Measurements from ENCODE around the gene TBCEL.

TBCEL gene

GRCh38 chr11:121100943-121101342 lies 77.0 kb downstream of the TBCEL start, which contains the start of gene TECTA:
Gene TECTA (plus strand): TSS chr11:121101243. CDS start chr11:121102666, 1,423 bp downstream.
- H3K9ac ChIP-seq (ENCODE audit: low read length): no peak within 1 kb of the TSS
- no peak within 1 kb of the TSS for H3K27ac ChIP-seq (ENCODE audit: low read length)
- H4K20me1 ChIP-seq (ENCODE audit: insufficient read depth, low read length): no peaks in the 10 kb centered on the region
- no peaks in the 10 kb centered on the region for H3K9me2 ChIP-seq (replicated peaks; ENCODE audit: insufficient read depth, low read length)
- no peak within 1 kb of the TSS for H2AFZ ChIP-seq (ENCODE audit: low read length)
- no peak for DNase-seq
- no peak within 1 kb of the TSS for H3K4me3 ChIP-seq (ENCODE audit: low read length)
- H3K4me2 ChIP-seq (ENCODE audit: low read depth, low read length): no peak within 1 kb of the TSS
- H3K36me3 ChIP-seq (replicated peaks; ENCODE audit: insufficient read depth, low read length): no peaks in the 10 kb centered on the region
- no peaks in the 10 kb centered on the region for H3F3A ChIP-seq (ENCODE audit: insufficient read depth, low read length)
- TF ChIP-seq EZH2 (optimal IDR thresholded peaks at IDR 0.05; ENCODE audit: low read depth, low read length) (no peak), CTCF (IDR thresholded peaks at IDR 0.05; ENCODE audit: low read length) (no peak)
- H3K9me3 ChIP-seq (replicated peaks; ENCODE audit: insufficient read depth, low read length): no peaks in the 10 kb centered on the region
- H3K27me3 ChIP-seq (replicated peaks; ENCODE audit: insufficient read depth, low read length): no peaks in the 10 kb centered on the region
- H3K4me1 ChIP-seq (ENCODE audit: low read length): no peaks in the 10 kb centered on the region
- no peaks in the 10 kb centered on the region for H3K79me2 ChIP-seq (ENCODE audit: low read length)

- H3K36me3 ChIP-seq (replicated peaks; ENCODE audit: insufficient read depth, low read length): no peaks in the 10 kb centered on the region
- no peaks in the 10 kb centered on the region for H4K20me1 ChIP-seq (ENCODE audit: insufficient read depth, low read length)
- no peak for TF ChIP-seq CTCF (IDR thresholded peaks at IDR 0.05; ENCODE audit: low read length)
- no peak for TF ChIP-seq EZH2phosphoT487 (IDR thresholded peaks at IDR 0.05; ENCODE audit: low read length)
- no peak for TF ChIP-seq EZH2 (optimal IDR thresholded peaks at IDR 0.05; ENCODE audit: low read depth, low read length)
- no peak for DNase-seq
- no peak overlapping the region for H2AFZ ChIP-seq (ENCODE audit: low read length)
- H3F3A ChIP-seq (ENCODE audit: insufficient read depth, low read length): no peaks in the 10 kb centered on the region
- H3K9me2 ChIP-seq (replicated peaks; ENCODE audit: insufficient read depth, low read length): no peaks in the 10 kb centered on the region
- no peaks in the 10 kb centered on the region for H3K4me1 ChIP-seq (ENCODE audit: low read length)
- H3K79me2 ChIP-seq (ENCODE audit: low read length): no peaks in the 10 kb centered on the region
- no peaks in the 10 kb centered on the region for H3K9me3 ChIP-seq (replicated peaks; ENCODE audit: insufficient read depth, low read length)
- no peaks in the 10 kb centered on the region for H3K27me3 ChIP-seq (replicated peaks; ENCODE audit: insufficient read depth, low read length)
- no peak overlapping the region for H3K27ac ChIP-seq (ENCODE audit: low read length)
- no peak overlapping the region for H3K4me2 ChIP-seq (ENCODE audit: low read depth, low read length)
- no peak overlapping the region for H3K9ac ChIP-seq (ENCODE audit: low read length)
- H3K4me3 ChIP-seq (ENCODE audit: low read length): no peak overlapping the region
Measured at GRCh38 chr11:121104312-121104762, 80.4 kb downstream of the TBCEL start.

- H3K36me3 ChIP-seq (replicated peaks; ENCODE audit: insufficient read depth, low read length): no peaks in the 10 kb centered on the region
- H2AFZ ChIP-seq (ENCODE audit: low read length): no peak overlapping the region
- no peak overlapping the region for H3K27ac ChIP-seq (ENCODE audit: low read length)
- no peaks in the 10 kb centered on the region for H3K27me3 ChIP-seq (replicated peaks; ENCODE audit: insufficient read depth, low read length)
- H3K9me2 ChIP-seq (replicated peaks; ENCODE audit: insufficient read depth, low read length): no peaks in the 10 kb centered on the region
- H4K20me1 ChIP-seq (ENCODE audit: insufficient read depth, low read length): no peaks in the 10 kb centered on the region
- no peak overlapping the region for H3K4me2 ChIP-seq (ENCODE audit: low read depth, low read length)
- no peak overlapping the region for H3K4me3 ChIP-seq (ENCODE audit: low read length)
- no peak for TF ChIP-seq CTCF (IDR thresholded peaks at IDR 0.05; ENCODE audit: low read length)
- no peak overlapping the region for H3K9ac ChIP-seq (ENCODE audit: low read length)
- no peaks in the 10 kb centered on the region for H3K79me2 ChIP-seq (ENCODE audit: low read length)
- no peaks in the 10 kb centered on the region for H3F3A ChIP-seq (ENCODE audit: insufficient read depth, low read length)
- no peaks in the 10 kb centered on the region for H3K9me3 ChIP-seq (replicated peaks; ENCODE audit: insufficient read depth, low read length)
- H3K4me1 ChIP-seq (ENCODE audit: low read length): no peaks in the 10 kb centered on the region
- no peak for DNase-seq
Measured at GRCh38 chr11:121105063-121105480, 81.2 kb downstream of the TBCEL start.
